HepG2 (cell line): ENCODE results near the gene SLC48A1. TPM values are rescaled to one million over a fixed set of nuclear protein-coding genes. Genes with fewer than 3 reads are reported as not detected.
A peak's percentile ranks its signal among the peaks of the same experiment; 100 is the strongest.

ENCODE experiments used
- ATAC-seq: fragments of 200-7000 bp; cut with Tn5 transposase; 3 replicates; pipeline ENCODE4 v1.9.1; 2020; ENCODE audit warnings: mild to moderate bottlenecking, moderate library complexity
- BruUV-seq: library from RNA; stranded (reverse); fragments of 400-500 nt; replicated peaks from 2 replicates; lab custom pipeline; 2021; lab: Mats Ljungman, UMichigan
- CTCF ChIA-PET: fragments of 300-600 bp; formaldehyde crosslinking; extraction: SDS; loops from one replicate; lab custom pipeline; 2021; ENCODE audit warnings: low total read pairs, inconsistent platforms, low intra/inter-chr PET ratio; lab: Yijun Ruan, JAX
- POLR2A ChIA-PET: fragments of 350-600 bp; sonication (Branson Sonifier 250); formaldehyde crosslinking; loops from one replicate; lab custom pipeline; 2020; ENCODE audit warnings: antibody characterized with exemption, inconsistent platforms; lab: Yijun Ruan, JAX
- DNase-seq: peaks from one replicate; pipeline ENCODE4 v3.0.0-alpha.2; 2015; ENCODE audit warnings: low spot score
- FAIRE-seq: peaks from 3 replicates; lab custom pipeline; 2011; peaks lifted over from hg19 to GRCh38; lab: Jason Lieb, UNC
- H2AFZ ChIP-seq: one replicate; pipeline ENCODE4 v1.6.1; 2011; ENCODE audit warnings: low read length, inconsistent platforms
- H3K27ac ChIP-seq: fragments of 300-600 bp; 3 replicates; pipeline ENCODE4 v1.8.0; 2011; ENCODE audit warnings: mixed run types, mild to moderate bottlenecking, mixed read lengths, low read length, inconsistent platforms; ENCODE audit not compliant: insufficient read depth; ENCODE audit errors: extremely low read length
- H3K27me3 ChIP-seq, 2 experiments: fragments of 200-600 bp in 1 of 2; 2 replicates in 1 of 2; 3 replicates in 1 of 2; pipeline versions ENCODE4 v1.6.0 to v1.8.0; 2011; ENCODE audit warnings: low read length in 2 of 2, mild to moderate bottlenecking in 2 of 2, moderate library complexity in 2 of 2, inconsistent platforms in 1 of 2; ENCODE audit not compliant: insufficient read depth in 2 of 2, control insufficient read depth in 1 of 2
- H3K36me3 ChIP-seq, 2 experiments: fragments of 200-600 bp in 1 of 2; replicated peaks in 1 of 2; 2 replicates in 1 of 2; 3 replicates in 1 of 2; pipeline versions ENCODE4 v1.5.1 to v1.8.0; 2011; ENCODE audit warnings: low read length in 2 of 2, inconsistent platforms in 1 of 2; ENCODE audit not compliant: insufficient read depth in 2 of 2, control insufficient read depth in 1 of 2
- H3K4me1 ChIP-seq: 2 replicates; pipeline ENCODE4 v1.5.1; 2012; ENCODE audit warnings: low read length, inconsistent platforms; ENCODE audit not compliant: insufficient read depth
- H3K4me2 ChIP-seq: 2 replicates; pipeline ENCODE4 v1.6.0; 2011; ENCODE audit warnings: low read depth, low read length, inconsistent platforms
- H3K4me3 ChIP-seq, 3 experiments: fragments of 200-600 bp in 1 of 3; sonication (generic), shearing (Covaris generic) in 1 of 3; replicated peaks in 1 of 3; 2 replicates each; pipeline ENCODE4 v1.5.1; 2011 to 2016; ENCODE audit warnings: low read length in 3 of 3, inconsistent platforms in 2 of 3, low read depth in 2 of 3, mild to moderate bottlenecking in 2 of 3, control low read depth in 1 of 3, mixed read lengths in 1 of 3; ENCODE audit not compliant: insufficient read depth in 1 of 3
- H3K79me2 ChIP-seq: one replicate; pipeline ENCODE4 v1.6.1; 2011; ENCODE audit warnings: low read length, inconsistent platforms; ENCODE audit not compliant: insufficient read depth
- H3K9ac ChIP-seq: 2 replicates; pipeline ENCODE4 v1.6.0; 2011; ENCODE audit warnings: mild to moderate bottlenecking, low read depth, low read length, inconsistent platforms; ENCODE audit not compliant: insufficient read depth
- H3K9me3 ChIP-seq: 2 replicates; pipeline ENCODE4 v1.5.1; 2012; ENCODE audit warnings: mild to moderate bottlenecking, low read length
- H4K20me1 ChIP-seq: 2 replicates; pipeline ENCODE4 v1.6.0; 2011; ENCODE audit warnings: inconsistent platforms, mild to moderate bottlenecking, low read length, moderate library complexity; ENCODE audit not compliant: insufficient read depth
- CC2D1A ChIP-seq: sonication (generic); formaldehyde crosslinking; IDR thresholded peaks from 2 replicates; pipeline ENCODE4 v1.8.1; 2023; ENCODE audit warnings: mild to moderate bottlenecking, missing genetic modification reagents
- FOXJ3 ChIP-seq: sonication (generic); formaldehyde crosslinking; IDR thresholded peaks from 2 replicates; pipeline ENCODE4 v1.4.0; 2020; ENCODE audit warnings: missing genetic modification reagents, mild to moderate bottlenecking, borderline replicate concordance
- GATA4 ChIP-seq: sonication (generic); IDR thresholded peaks from 2 replicates; pipeline ENCODE4 v1.6.1; 2016; ENCODE audit warnings: antibody characterized with exemption, low read depth, borderline replicate concordance
- HNRNPLL ChIP-seq: fragments of 200-400 bp; formaldehyde crosslinking; IDR thresholded peaks from 2 replicates; pipeline ENCODE4 v1.6.1; 2017; ENCODE audit warnings: mild to moderate bottlenecking, low read depth, low read length; ENCODE audit not compliant: poor library complexity, severe bottlenecking
- KLF12 ChIP-seq: sonication (generic); formaldehyde crosslinking; IDR thresholded peaks from 2 replicates; pipeline ENCODE4 v1.4.0; 2020; ENCODE audit warnings: missing genetic modification reagents, borderline replicate concordance
- NFKB2 ChIP-seq: sonication (generic); formaldehyde crosslinking; IDR thresholded peaks from 2 replicates; pipeline ENCODE4 v1.4.0; 2020; ENCODE audit warnings: missing genetic modification reagents, borderline replicate concordance
- PCBP1 ChIP-seq: fragments of 200-400 bp; formaldehyde crosslinking; IDR thresholded peaks from 2 replicates; pipeline ENCODE4 v1.6.1; 2017; ENCODE audit warnings: mild to moderate bottlenecking, low read depth, low read length, borderline replicate concordance
- RAD21 ChIP-seq: fragments of 450-650 bp; formaldehyde crosslinking; IDR thresholded peaks from 2 replicates; pipeline ENCODE4 v1.5.0; 2020; ENCODE audit warnings: mild to moderate bottlenecking
- RCOR2 ChIP-seq: IDR thresholded peaks from 2 replicates; pipeline ENCODE4 v1.6.1; 2016; ENCODE audit warnings: missing biosample characterization, missing genetic modification reagents
- SMYD3 ChIP-seq: sonication (generic); formaldehyde crosslinking; IDR thresholded peaks from 2 replicates; pipeline ENCODE4 v1.8.1; 2023; ENCODE audit warnings: mild to moderate bottlenecking, missing genetic modification reagents
- ZNF556 ChIP-seq: sonication (generic); formaldehyde crosslinking; IDR thresholded peaks from 2 replicates; pipeline ENCODE4 v1.4.0; 2020; ENCODE audit warnings: mild to moderate bottlenecking, missing genetic modification reagents, borderline replicate concordance
- ZNF562 ChIP-seq: sonication (generic); formaldehyde crosslinking; IDR thresholded peaks from 2 replicates; pipeline ENCODE4 v1.8.0; 2022; ENCODE audit warnings: missing genetic modification reagents, borderline replicate concordance
- ZNF672 ChIP-seq: sonication (generic); formaldehyde crosslinking; IDR thresholded peaks from 2 replicates; pipeline ENCODE4 v1.8.1; 2022; ENCODE audit warnings: missing genetic modification reagents
- ZNF772 ChIP-seq: sonication (generic); formaldehyde crosslinking; IDR thresholded peaks from 2 replicates; pipeline ENCODE4 v1.5.0; 2020; ENCODE audit warnings: mild to moderate bottlenecking, missing genetic modification reagents
- ZNF841 ChIP-seq: sonication (generic); formaldehyde crosslinking; IDR thresholded peaks from 2 replicates; pipeline ENCODE4 v1.8.1; 2023; ENCODE audit warnings: missing genetic modification reagents, borderline replicate concordance
- ZSCAN9 ChIP-seq: IDR thresholded peaks from 2 replicates; pipeline ENCODE4 v1.6.1; 2016; ENCODE audit warnings: borderline replicate concordance
- WGBS: methylation state at CpG from one replicate; pipeline ENCODE4 v1.1.6; 2017; ENCODE audit warnings: low lambda C conversion rate; 5-methylcytosine and 5-hydroxymethylcytosine counted together
- in situ Hi-C: cut with HindIII; loops from 2 replicates; pipeline ENCODE4 v1.10.0; 2017; ENCODE audit warnings: low pct_unique_long_range_greater_than_20kb; ENCODE audit not compliant: extremely low pct_ligation_motif_present
- intact Hi-C: fragments of 100-400 bp; cut with micrococcal nuclease; formaldehyde crosslinking; loops from one replicate; pipeline ENCODE4 v1.10.0; 2022; ENCODE audit not compliant: unreplicated experiment
- polyA plus RNA-seq, 8 experiments: library from polyadenylated mRNA; depleted of rRNA in 3 of 8; stranded (reverse) in 7 of 8; unstranded in 1 of 8; fragments of >200 nt; fragmentation: Illumina TruSeq in 4 of 8; extraction: Trizol in 4 of 8; gene quantifications; 2 replicates each; pipeline versions ENCODE4 v1.2.1 to v1.2.3, GENCODE V29; 2011 to 2016; ENCODE audit warnings: low read depth in 4 of 8, missing spikeins in 1 of 8, mixed read lengths in 1 of 8; ENCODE audit not compliant: insufficient read depth in 1 of 8
- total RNA-seq, 5 experiments: library from RNA; depleted of rRNA; stranded (reverse); fragments of >200 nt; fragmentation: Illumina TruSeq; extraction: Trizol; gene quantifications; 2 replicates each; pipeline ENCODE4 v1.2.3, GENCODE V29; 2016; ENCODE audit warnings: low read depth in 1 of 5
- TF ChIP-seq, protein P1 (sequence below): sonication (generic); formaldehyde crosslinking; IDR thresholded peaks from 2 replicates; pipeline ENCODE4 v1.5.0; 2020; ENCODE audit warnings: missing genetic modification reagents, mild to moderate bottlenecking, borderline replicate concordance
- TF ChIP-seq, protein P2 (sequence below): sonication (generic); formaldehyde crosslinking; IDR thresholded peaks from 2 replicates; pipeline ENCODE4 v1.4.0; 2020; ENCODE audit warnings: mild to moderate bottlenecking, missing genetic modification reagents
- TF ChIP-seq, protein P3 (sequence below): sonication (generic); formaldehyde crosslinking; IDR thresholded peaks from 2 replicates; pipeline ENCODE4 v1.8.0; 2022; ENCODE audit warnings: missing genetic modification reagents, mild to moderate bottlenecking, moderate library complexity, borderline replicate concordance

Gene SLC48A1
- total and polyA plus RNA-seq, 2 of the 13 experiments (the other 11 are each of a cell fraction or from before 2014, with no cell fraction given), result 2.2 to 3.7 TPM

DNA sequence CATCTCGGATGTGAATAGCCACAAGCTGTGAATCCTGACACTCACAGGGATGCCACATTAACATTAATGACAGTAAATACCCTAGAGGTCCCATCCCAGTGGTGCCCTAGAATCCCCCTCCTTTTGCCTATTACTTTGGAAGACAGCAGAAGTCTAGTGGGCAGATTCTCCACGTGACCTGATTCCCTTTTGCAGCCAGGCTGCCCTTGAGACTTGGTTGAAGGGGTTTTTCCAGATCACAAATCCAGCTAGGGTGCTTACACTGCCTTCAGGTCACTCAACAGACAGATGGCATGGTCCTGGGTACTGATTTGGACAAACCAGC lies 38.0 kb downstream of the SLC48A1 start (continued):
- TF ChIP-seq RCOR2, result no peak
- no peak for TF ChIP-seq FOXJ3 (CRISPR knock-in tag)
- no peak for TF ChIP-seq SMYD3
- TF ChIP-seq HNRNPLL, result no peak

DNA sequence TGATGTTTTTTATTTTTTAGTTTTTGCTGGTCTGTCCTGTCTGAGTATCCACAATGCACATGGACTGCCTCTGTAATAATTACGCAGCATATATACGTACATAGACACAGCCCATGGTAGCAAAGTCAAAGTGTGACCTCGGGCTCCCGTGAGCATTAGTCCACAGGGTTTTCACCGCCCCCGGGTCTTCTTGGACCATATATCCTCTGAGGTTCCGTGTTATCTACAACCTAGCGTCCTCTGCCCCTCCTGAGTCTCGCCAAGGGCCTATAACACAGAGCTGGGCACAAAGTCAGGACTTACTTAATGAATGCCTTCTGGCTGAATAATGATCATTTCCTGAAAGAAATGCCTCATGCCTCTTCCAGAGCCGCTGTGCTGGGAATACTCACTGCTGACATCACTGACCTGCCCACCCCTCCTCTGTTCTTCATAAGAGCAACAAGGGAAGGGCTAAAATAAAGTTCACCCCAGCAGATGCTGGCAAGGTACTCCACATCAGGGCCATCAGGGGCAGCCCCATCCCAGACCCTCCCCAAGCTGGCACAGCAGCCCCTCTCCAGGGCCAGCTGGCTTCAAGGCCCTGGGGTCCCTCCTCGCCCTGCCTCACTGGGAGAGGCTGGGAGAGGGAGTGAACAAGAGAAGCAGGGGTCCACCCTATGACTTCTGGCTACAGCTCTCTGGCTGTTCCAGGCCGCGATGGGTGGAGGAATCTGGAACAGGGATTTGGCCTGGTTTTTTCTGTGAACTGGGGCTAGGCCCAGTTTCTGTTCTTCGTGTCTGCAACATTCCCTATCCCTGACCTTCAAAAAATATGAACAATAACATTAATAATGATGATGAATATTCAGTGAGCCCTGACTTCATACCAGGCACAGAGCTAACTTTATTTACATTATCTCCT lies 38.8 kb downstream of the SLC48A1 start:
- in situ Hi-C loops (no loop called here), intact Hi-C loops (no loop called here)
- H3K9me3 ChIP-seq, result no peaks in the 10 kb centered on the region
- H3K4me3 ChIP-seq, result 0 out of 6 replicates have a peak overlapping the region, but pooled peaks of 1 of the 3 experiments have one; percentile 55
- no peaks in the 10 kb centered on the region for H4K20me1 ChIP-seq
- peak overlapping the region; percentile 71; the same call in 1 of the 2 replicates for H3K4me2 ChIP-seq
- H3K9ac ChIP-seq, result no peak overlapping the region
- H3K27me3 ChIP-seq, result no peaks in the 10 kb centered on the region
- no peak overlapping the region for H2AFZ ChIP-seq
- FAIRE-seq (no peak), ATAC-seq (no peak), DNase-seq (no peak)
- ChIA-PET POLR2A (interaction anchor here (1.5 kb wide), 1 partner anchor 9 kb away, joined by 5 read pairs; no protein-coding TSS in a partner anchor), CTCF (no interaction called here)
- H3K36me3 ChIP-seq, result no peaks in the 10 kb centered on the region
- no TSS peak for BruUV-seq
- no peak overlapping the region for H3K27ac ChIP-seq
- peaks cover 8% of the 10 kb centered on the region for H3K4me1 ChIP-seq
- peaks cover 1% of the 10 kb centered on the region for H3K79me2 ChIP-seq
- 89% methylated on average over 14 of the region's 14 CpGs for WGBS
- TF ChIP-seq ZNF841 (CRISPR knock-in tag) (no peak), ZNF562 (no peak), PCBP1 (no peak), ZNF772 (CRISPR knock-in tag) (no peak), ZNF672 (CRISPR knock-in tag) (no peak), ZNF556 (CRISPR knock-in tag) (no peak), ZSCAN9 (CRISPR knock-in tag) (no peak), KLF12 (CRISPR knock-in tag) (no peak), NFKB2 (CRISPR knock-in tag) (no peak), GATA4 (no peak), RAD21 (CRISPR knock-in tag) (no peak), CC2D1A (CRISPR knock-in tag) (no peak)
- TF ChIP-seq, protein P1, sequence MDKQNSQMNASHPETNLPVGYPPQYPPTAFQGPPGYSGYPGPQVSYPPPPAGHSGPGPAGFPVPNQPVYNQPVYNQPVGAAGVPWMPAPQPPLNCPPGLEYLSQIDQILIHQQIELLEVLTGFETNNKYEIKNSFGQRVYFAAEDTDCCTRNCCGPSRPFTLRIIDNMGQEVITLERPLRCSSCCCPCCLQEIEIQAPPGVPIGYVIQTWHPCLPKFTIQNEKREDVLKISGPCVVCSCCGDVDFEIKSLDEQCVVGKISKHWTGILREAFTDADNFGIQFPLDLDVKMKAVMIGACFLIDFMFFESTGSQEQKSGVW (CRISPR knock-in tag), result no peak
- TF ChIP-seq, protein P2, sequence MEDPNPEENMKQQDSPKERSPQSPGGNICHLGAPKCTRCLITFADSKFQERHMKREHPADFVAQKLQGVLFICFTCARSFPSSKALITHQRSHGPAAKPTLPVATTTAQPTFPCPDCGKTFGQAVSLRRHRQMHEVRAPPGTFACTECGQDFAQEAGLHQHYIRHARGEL (CRISPR knock-in tag), result no peak
- TF ChIP-seq, protein P3, sequence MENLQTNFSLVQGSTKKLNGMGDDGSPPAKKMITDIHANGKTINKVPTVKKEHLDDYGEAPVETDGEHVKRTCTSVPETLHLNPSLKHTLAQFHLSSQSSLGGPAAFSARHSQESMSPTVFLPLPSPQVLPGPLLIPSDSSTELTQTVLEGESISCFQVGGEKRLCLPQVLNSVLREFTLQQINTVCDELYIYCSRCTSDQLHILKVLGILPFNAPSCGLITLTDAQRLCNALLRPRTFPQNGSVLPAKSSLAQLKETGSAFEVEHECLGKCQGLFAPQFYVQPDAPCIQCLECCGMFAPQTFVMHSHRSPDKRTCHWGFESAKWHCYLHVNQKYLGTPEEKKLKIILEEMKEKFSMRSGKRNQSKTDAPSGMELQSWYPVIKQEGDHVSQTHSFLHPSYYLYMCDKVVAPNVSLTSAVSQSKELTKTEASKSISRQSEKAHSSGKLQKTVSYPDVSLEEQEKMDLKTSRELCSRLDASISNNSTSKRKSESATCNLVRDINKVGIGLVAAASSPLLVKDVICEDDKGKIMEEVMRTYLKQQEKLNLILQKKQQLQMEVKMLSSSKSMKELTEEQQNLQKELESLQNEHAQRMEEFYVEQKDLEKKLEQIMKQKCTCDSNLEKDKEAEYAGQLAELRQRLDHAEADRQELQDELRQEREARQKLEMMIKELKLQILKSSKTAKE (CRISPR knock-in tag), result no peak
